ENCODE results near the gene F10.
"Not testable (repeated sequence)": the region's sequence is repeated elsewhere in the genome, so short reads cannot be mapped to it uniquely, and the experiment has no call there.

F10 gene

DNA sequence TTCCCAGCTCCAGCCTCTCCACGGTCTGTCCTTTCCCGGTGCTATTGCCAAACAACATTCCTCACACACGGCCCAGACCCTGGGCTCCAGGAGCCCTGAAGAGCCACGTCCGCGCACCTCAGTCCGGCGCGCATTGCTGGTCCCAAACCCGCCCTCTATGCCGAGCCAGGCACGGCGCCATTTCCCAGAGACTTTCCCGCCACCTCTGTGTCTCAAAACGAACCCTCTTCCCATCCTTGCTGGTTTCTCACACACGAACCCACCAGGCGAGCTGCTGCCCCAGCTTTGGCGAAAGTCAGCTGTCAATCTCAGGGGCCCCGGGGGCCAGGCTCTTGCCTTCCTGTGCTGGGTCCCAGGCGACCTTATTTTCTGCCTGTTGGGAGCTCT, 45.0 kb upstream of the F10 start:
- H3K4me3 ChIP-seq (ENCODE audit: low read depth, low read length), result no peak overlapping the region
- TF ChIP-seq, protein P1, sequence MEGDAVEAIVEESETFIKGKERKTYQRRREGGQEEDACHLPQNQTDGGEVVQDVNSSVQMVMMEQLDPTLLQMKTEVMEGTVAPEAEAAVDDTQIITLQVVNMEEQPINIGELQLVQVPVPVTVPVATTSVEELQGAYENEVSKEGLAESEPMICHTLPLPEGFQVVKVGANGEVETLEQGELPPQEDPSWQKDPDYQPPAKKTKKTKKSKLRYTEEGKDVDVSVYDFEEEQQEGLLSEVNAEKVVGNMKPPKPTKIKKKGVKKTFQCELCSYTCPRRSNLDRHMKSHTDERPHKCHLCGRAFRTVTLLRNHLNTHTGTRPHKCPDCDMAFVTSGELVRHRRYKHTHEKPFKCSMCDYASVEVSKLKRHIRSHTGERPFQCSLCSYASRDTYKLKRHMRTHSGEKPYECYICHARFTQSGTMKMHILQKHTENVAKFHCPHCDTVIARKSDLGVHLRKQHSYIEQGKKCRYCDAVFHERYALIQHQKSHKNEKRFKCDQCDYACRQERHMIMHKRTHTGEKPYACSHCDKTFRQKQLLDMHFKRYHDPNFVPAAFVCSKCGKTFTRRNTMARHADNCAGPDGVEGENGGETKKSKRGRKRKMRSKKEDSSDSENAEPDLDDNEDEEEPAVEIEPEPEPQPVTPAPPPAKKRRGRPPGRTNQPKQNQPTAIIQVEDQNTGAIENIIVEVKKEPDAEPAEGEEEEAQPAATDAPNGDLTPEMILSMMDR (IDR thresholded peaks at IDR 0.05; ENCODE audit: borderline replicate concordance, insufficient read depth, low read depth, low read length), result no peak

DNA sequence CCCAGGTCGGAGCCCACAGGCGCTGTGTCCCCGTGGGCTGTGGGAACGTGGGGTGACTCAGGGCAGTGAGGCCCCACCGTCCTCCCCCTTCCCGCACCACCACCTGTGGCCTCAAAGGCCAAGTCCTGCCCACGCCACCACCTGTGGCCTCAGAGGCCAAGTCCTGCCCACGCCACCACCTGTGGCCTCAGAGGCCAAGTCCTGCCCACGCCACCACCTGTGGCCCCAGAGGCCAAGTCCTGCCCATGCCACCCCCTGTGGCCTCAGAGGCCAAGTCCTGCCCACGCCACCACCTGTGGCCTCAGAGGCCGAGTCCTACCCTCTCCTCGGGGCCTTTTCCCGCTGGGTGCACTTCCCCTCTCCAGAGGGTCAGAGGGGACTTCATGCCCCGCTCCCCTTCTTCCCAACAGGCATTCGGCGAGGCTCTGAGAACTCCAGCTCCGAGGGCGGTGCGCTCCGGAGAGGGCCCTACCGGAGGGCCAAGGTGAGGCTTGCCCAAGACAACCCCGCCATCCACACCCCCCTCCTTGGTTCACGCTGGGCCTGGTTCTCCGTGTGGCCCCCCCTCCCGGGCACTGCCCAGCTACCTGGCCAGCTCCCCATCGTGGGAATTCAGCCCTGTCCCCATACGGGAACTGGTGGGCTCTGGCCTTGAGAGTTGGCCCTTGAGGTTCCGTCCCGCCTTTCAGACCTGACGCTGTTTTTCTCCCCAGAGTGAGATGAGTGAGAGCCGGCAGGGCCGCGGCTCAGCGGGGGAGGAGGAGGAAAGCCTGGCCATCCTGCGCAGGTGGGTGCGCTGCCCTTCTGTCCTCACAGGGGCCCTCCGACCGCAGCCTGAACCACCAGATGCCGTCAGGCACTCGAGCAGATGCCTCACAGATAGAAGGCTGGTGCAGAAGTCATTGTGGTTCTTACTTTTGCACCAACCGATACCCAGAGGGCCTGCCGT, 44.4 kb upstream of the F10 start:
- H3K4me3 ChIP-seq (ENCODE audit: low read depth, low read length), result no peak overlapping the region
- TF ChIP-seq, protein P1 (IDR thresholded peaks at IDR 0.05; ENCODE audit: borderline replicate concordance, insufficient read depth, low read depth, low read length), result no peak

DNA sequence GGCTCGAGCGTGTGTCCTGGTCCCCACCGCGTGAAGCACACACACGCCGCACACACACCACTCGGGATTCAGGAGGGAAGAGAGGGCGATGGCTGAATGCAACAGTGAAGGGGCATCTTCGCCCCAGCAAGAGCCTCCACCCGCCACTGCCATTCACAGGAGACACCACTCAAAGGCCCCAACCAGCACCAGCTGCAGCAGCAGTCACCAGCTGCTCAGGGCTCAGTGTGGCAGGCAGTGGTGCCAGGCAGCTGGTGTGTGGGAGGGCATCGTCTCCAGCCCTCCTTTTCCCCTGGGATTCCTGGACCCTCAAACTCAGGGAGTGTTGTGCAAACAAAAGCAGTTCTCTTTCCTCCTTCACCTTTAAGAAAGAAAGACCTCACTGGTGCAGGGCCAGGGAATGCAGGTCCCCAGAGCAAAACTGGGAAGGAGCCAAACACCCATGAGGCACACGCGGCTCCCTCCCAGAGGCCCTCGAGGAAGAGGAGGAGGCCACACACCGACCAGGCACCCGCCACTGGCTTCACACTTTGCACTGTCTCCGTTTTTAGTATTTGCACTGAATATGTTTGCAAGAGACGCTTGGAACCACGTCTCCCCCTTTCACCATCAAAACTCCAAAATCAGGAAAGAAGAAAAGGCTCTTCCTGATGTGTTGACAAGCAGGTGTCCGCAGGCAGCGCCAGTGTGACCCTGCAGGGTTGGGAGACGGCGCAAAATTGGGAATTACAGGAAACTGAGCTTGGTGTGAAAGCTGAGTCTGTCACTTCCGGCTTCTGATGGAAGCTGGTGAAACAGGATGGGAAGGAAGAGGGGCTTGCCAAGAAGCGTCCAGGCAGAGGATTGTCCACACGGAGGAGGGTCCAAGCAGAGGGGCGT, 43.5 kb upstream of the F10 start:
- TF ChIP-seq, protein P1 (IDR thresholded peaks at IDR 0.05; ENCODE audit: borderline replicate concordance, insufficient read depth, low read depth, low read length), result no peak
- H3K4me3 ChIP-seq (ENCODE audit: low read depth, low read length), result no peak overlapping the region

DNA sequence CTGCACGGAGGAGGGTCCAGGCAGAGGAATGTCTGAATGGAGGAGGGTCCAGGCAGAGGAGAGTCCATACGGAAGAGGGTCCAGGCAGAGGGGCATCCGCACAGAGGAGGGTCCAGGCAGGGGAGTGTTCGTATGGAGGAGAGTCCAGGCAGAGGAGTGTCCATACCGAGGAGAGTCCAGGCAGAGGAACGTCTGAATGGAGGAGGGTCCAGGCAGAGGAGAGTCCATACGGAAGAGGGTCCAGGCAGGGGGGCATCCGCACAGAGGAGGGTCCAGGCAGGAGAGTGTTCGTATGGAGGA, 42.9 kb upstream of the F10 start:
- not testable (repeated sequence) for H3K4me3 ChIP-seq (ENCODE audit: low read depth, low read length)

DNA sequence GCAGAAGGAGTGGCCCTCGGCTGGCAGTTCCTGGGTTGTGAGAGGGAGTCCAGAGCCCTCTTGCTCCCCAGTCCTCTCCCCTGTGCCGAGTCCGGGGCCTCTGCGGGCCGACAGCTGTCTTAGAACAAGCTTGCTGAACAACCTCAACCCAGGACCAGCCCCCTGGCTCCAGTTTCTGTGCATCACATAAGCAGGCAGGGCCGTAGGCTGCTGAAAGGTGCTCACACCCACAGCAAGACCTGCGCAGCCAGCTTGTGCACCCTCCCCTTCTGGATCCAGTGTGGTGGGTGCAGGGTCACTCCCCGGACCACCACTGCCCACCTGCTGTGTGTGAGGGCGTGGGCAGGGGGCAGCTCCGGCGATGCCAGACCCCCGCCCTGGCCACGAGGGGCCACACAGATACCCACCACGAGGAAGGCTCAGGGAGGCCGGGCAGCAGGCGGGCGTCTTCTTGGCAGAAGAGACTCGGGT, 42.2 kb upstream of the F10 start:
- TF ChIP-seq, protein P1 (IDR thresholded peaks at IDR 0.05; ENCODE audit: borderline replicate concordance, insufficient read depth, low read depth, low read length), result no peak
- no peak overlapping the region for H3K4me3 ChIP-seq (ENCODE audit: low read depth, low read length)

DNA sequence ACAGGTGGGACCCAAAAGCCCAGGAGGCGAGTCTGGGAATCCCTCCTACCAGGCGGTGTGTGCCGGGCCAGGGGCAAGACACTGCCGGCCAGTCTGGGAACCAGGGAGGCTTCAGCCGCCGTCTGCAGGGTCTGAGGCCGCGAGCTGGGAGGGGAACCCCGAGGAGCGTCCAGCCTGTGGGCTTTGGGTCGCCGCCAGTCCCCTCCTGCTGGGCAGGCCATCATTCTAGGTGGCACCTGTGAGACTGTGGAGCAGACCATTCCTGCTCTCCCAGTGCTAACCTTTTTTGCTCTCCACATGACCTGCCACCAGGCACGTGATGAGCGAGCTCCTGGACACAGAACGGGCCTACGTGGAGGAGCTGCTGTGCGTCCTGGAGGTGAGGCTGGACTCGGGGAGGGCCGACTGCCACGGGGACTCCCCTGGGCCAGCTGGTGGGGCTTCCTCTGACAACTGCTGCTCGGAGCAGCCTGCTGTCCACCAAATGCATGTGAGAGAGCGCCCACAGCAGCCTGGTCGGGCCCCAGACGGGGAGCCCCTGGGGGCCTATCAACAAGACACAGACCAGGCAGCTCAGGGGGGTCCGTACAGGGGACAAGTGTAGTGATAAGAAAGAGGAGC, 41.6 kb upstream of the F10 start:
- TF ChIP-seq, protein P1 (IDR thresholded peaks at IDR 0.05; ENCODE audit: borderline replicate concordance, insufficient read depth, low read depth, low read length), result no peak
- H3K4me3 ChIP-seq (ENCODE audit: low read depth, low read length), result no peak overlapping the region
